ENCODE results near the gene PSTPIP2. TPM values are rescaled to one million over a fixed set of nuclear protein-coding genes. Genes with fewer than 3 reads are reported as not detected.
"Not testable (repeated sequence)": the region's sequence is repeated elsewhere in the genome, so short reads cannot be mapped to it uniquely, and the experiment has no call there.

Gene PSTPIP2
- total and polyA plus RNA-seq, 4 donors, result 4.0 to 14.7 (median 8.6) TPM

- Histone ChIP-seq H3K9ac (ENCODE audit: low read depth in 1 of 2, low read length in 2 of 2) (no peak overlapping the region), H3K9me3 (ENCODE audit: control insufficient read depth in 4 of 4, low read length in 3 of 4) (no peaks in the 10 kb centered on the region), H3K4me3 (ENCODE audit: low read depth in 1 of 3, low read length in 3 of 3) (no peak overlapping the region), H3K27me3 (ENCODE audit: control insufficient read depth in 4 of 4, insufficient read depth in 4 of 4, low read length in 3 of 4) (no peaks in the 10 kb centered on the region), H3K4me1 (ENCODE audit: control insufficient read depth in 4 of 4, insufficient read depth in 4 of 4, low read length in 3 of 4) (peaks cover 2 to 14% (median 10%) of the 10 kb centered on the region in 4 donors), H3K27ac (ENCODE audit: low read depth in 1 of 2, low read length in 2 of 2) (no peak overlapping the region), H3K36me3 (ENCODE audit: control insufficient read depth in 4 of 4, insufficient read depth in 3 of 4, low read depth in 1 of 4, low read length in 3 of 4) (peaks cover 0 to 2% (median 0%) of the 10 kb centered on the region in 4 donors)
- TF ChIP-seq NR2F2 (IDR thresholded peaks at IDR 0.05) (no peak), GABPA (IDR thresholded peaks at IDR 0.05 in 1 of 2, conservative IDR thresholded peaks at IDR 0.05 in 1 of 2) (no peak), HNF4G (IDR thresholded peaks at IDR 0.05) (no peak), HNF4A (conservative IDR thresholded peaks at IDR 0.05) (no peak), JUND (IDR thresholded peaks at IDR 0.05) (no peak), EGR1 (IDR thresholded peaks at IDR 0.05; ENCODE audit: low read depth in 2 of 2) (no peak)
- TF ChIP-seq, protein P1, sequence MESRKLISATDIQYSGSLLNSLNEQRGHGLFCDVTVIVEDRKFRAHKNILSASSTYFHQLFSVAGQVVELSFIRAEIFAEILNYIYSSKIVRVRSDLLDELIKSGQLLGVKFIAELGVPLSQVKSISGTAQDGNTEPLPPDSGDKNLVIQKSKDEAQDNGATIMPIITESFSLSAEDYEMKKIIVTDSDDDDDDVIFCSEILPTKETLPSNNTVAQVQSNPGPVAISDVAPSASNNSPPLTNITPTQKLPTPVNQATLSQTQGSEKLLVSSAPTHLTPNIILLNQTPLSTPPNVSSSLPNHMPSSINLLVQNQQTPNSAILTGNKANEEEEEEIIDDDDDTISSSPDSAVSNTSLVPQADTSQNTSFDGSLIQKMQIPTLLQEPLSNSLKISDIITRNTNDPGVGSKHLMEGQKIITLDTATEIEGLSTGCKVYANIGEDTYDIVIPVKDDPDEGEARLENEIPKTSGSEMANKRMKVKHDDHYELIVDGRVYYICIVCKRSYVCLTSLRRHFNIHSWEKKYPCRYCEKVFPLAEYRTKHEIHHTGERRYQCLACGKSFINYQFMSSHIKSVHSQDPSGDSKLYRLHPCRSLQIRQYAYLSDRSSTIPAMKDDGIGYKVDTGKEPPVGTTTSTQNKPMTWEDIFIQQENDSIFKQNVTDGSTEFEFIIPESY (IDR thresholded peaks at IDR 0.05), result no peak
- no peak for DNase-seq (ENCODE audit: low spot score)
- 91% methylated on average over 5 of the region's 5 CpGs for WGBS
Observed at GRCh38 chr18:45962866-45963265, 109.2 kb downstream of the PSTPIP2 start.

DNA sequence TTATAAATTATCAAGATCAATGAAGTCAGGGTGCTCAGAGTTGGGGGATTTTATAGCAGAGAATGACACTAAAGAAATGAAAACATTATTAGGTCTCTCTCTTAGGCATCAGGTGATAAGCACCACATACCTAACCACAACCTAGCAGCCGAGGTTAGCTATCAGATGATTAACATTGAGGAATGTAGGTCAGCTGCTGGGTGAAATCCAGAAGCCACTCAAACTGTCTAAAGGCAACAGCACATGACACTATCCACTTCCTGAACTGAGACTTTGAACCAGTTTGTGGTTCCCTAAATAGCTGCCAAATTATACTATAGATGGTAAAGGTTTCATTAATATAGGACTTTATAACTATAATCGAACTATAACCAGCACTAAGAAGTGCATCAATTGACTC, 109.6 kb downstream of the PSTPIP2 start:
- H3K9ac ChIP-seq (ENCODE audit: low read depth in 1 of 2, low read length in 2 of 2), result no peak overlapping the region
- H3K27ac ChIP-seq (ENCODE audit: low read depth in 1 of 2, low read length in 2 of 2), result no peak overlapping the region
- TF ChIP-seq CTCF (IDR thresholded peaks at IDR 0.05; ENCODE audit: low read depth, low read length, missing input control) (no peak), YY1 (IDR thresholded peaks at IDR 0.05) (no peak), MAX (IDR thresholded peaks at IDR 0.05) (no peak), RXRA (IDR thresholded peaks at IDR 0.05) (no peak), EGR1 (IDR thresholded peaks at IDR 0.05; ENCODE audit: low read depth in 2 of 2) (no peak), HNF4A (conservative IDR thresholded peaks at IDR 0.05) (no peak), SP1 (IDR thresholded peaks at IDR 0.05) (no peak), RAD21 (IDR thresholded peaks at IDR 0.05) (no peak), NR2F2 (IDR thresholded peaks at IDR 0.05) (no peak), GABPA (IDR thresholded peaks at IDR 0.05 in 1 of 2, conservative IDR thresholded peaks at IDR 0.05 in 1 of 2) (no peak), FOXA1 (IDR thresholded peaks at IDR 0.05) (no peak), REST (IDR thresholded peaks at IDR 0.05) (no peak), JUND (IDR thresholded peaks at IDR 0.05) (no peak), FOXA2 (IDR thresholded peaks at IDR 0.05) (no peak), HNF4G (IDR thresholded peaks at IDR 0.05) (no peak)
- TF ChIP-seq, protein P2, sequence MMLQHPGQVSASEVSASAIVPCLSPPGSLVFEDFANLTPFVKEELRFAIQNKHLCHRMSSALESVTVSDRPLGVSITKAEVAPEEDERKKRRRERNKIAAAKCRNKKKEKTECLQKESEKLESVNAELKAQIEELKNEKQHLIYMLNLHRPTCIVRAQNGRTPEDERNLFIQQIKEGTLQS (IDR thresholded peaks at IDR 0.05), result no peak
- TF ChIP-seq, protein P1 (IDR thresholded peaks at IDR 0.05), result no peak
- H3K4me1 ChIP-seq (ENCODE audit: control insufficient read depth in 4 of 4, insufficient read depth in 4 of 4, low read length in 3 of 4), result peaks cover 2 to 14% (median 6%) of the 10 kb centered on the region in 4 donors
- DNase-seq (ENCODE audit: low spot score), result no peak
- no peak overlapping the region for H3K4me3 ChIP-seq (ENCODE audit: low read depth in 1 of 3, low read length in 3 of 3)
- no peaks in the 10 kb centered on the region for H3K27me3 ChIP-seq (ENCODE audit: control insufficient read depth in 4 of 4, insufficient read depth in 4 of 4, low read length in 3 of 4)
- H3K36me3 ChIP-seq (ENCODE audit: control insufficient read depth in 4 of 4, insufficient read depth in 3 of 4, low read depth in 1 of 4, low read length in 3 of 4), result peaks cover 0 to 2% (median 0%) of the 10 kb centered on the region in 4 donors
- 58% methylated on average over 2 of the region's 2 CpGs for WGBS
- no peaks in the 10 kb centered on the region for H3K9me3 ChIP-seq (ENCODE audit: control insufficient read depth in 4 of 4, low read length in 3 of 4)

DNA sequence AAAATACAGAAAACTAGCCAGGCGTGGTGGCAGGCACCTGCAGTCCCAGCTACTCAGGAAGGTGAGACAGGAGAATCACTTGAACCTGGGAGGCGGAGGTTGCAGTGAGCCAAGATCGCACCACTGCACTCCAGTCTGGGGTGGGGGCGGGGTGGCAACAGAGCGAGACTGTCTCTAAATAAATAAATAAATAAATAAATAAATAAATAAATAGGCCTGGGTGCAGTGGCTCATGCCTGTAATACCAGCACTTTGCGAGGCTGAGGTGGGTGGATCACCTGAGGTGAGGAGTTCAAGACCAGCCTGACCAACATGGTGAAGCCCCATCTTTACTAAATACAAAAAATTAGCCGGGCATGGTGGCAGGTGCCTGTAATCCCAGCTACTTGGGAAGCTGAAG, 112.6 kb downstream of the PSTPIP2 start:
- DNase-seq (ENCODE audit: low spot score); H3K9me3 ChIP-seq (ENCODE audit: control insufficient read depth in 4 of 4, low read length in 3 of 4); H3K27me3 ChIP-seq (ENCODE audit: control insufficient read depth in 4 of 4, insufficient read depth in 4 of 4, low read length in 3 of 4); H3K4me1 ChIP-seq (ENCODE audit: control insufficient read depth in 4 of 4, insufficient read depth in 4 of 4, low read length in 3 of 4); H3K36me3 ChIP-seq (ENCODE audit: control insufficient read depth in 4 of 4, insufficient read depth in 3 of 4, low read depth in 1 of 4, low read length in 3 of 4); H3K9ac ChIP-seq (ENCODE audit: low read depth in 1 of 2, low read length in 2 of 2); H3K4me3 ChIP-seq (ENCODE audit: low read depth in 1 of 3, low read length in 3 of 3); H3K27ac ChIP-seq (ENCODE audit: low read depth in 1 of 2, low read length in 2 of 2): not testable (repeated sequence)
- 98% methylated on average over 7 of the region's 7 CpGs for WGBS
